Measurements from ENCODE around the gene BICC1. TPM values are rescaled to one million over a fixed set of nuclear protein-coding genes. Genes with fewer than 3 reads are reported as not detected.

The BICC1 gene
- total and polyA plus RNA-seq, 2 of the 8 experiments (the other 6 are each of a cell fraction or from before 2014, with no cell fraction given) = 0.20 to 0.73 TPM

DNA sequence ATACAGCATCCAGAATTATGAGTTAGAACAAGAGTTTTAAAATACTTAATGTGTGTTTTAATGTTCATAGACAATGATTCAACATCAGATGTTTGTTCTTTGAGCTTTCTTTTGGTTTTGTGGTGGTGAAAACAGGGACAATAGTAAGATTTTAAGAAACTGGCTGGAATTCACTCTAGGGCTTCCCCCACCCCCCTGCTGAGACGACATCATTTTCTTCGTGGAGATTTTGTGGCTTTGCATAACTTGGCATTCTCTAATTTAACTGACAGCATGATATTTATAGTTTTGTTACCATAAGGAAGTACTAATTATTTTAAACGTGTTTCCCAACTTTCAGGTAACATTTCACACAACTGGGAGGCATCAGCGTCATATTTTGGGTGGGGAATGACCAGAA is 184.1 kb downstream of the BICC1 start (continued):
- TF ChIP-seq, protein P1, sequence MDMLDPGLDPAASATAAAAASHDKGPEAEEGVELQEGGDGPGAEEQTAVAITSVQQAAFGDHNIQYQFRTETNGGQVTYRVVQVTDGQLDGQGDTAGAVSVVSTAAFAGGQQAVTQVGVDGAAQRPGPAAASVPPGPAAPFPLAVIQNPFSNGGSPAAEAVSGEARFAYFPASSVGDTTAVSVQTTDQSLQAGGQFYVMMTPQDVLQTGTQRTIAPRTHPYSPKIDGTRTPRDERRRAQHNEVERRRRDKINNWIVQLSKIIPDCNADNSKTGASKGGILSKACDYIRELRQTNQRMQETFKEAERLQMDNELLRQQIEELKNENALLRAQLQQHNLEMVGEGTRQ (IDR thresholded peaks at IDR 0.05; ENCODE audit: low read length) = no peak
- TF ChIP-seq RBBP5 (IDR thresholded peaks at IDR 0.05; ENCODE audit: borderline replicate concordance, low read depth, low read length) (no peak), TBP (IDR thresholded peaks at IDR 0.05; ENCODE audit: low read depth, low read length) (no peak), SRF (IDR thresholded peaks at IDR 0.05; ENCODE audit: low read depth, low read length) (no peak), ASH2L (IDR thresholded peaks at IDR 0.05; ENCODE audit: low read length) (no peak), SUZ12 (IDR thresholded peaks at IDR 0.05; ENCODE audit: low read length) (no peak)
